NCI-H2171 treated with DMSO at 0.1 percent for 48 hours (cell line): ENCODE data around the gene DST.
A peak's percentile ranks its signal among the peaks of the same experiment; 100 is the strongest.

ENCODE experiments used
- DNase-seq: peaks from one replicate; lab custom pipeline; 2025; lab: John Stamatoyannopoulos, UW

The DST gene

GRCh38 chr6:56536536-56536935 is 106.2 kb downstream of the DST start:
- DNase-seq = no peak

- no peak for DNase-seq
These were observed 107.1 kb downstream of the DST start for GRCh38 chr6:56535626-56536025.

GRCh38 chr6:56534680-56535419 is 107.8 kb downstream of the DST start:
- DNase-seq = no peak

- DNase-seq = no peak
These were observed 109.7 kb downstream of the DST start for GRCh38 chr6:56532766-56533551.

- no peak for DNase-seq
These were observed 110.7 kb downstream of the DST start for GRCh38 chr6:56531839-56532595.

- DNase-seq = no peak
These were observed 113.0 kb downstream of the DST start for GRCh38 chr6:56529594-56530191.

- no peak for DNase-seq
These were observed 114.3 kb downstream of the DST start for GRCh38 chr6:56528412-56528841.

GRCh38 chr6:56527934-56528333 is 114.8 kb downstream of the DST start:
- DNase-seq = no peak

- DNase-seq = no peak
These were observed 115.7 kb downstream of the DST start for GRCh38 chr6:56526860-56527544.

- DNase-seq = no peak
These were observed 116.5 kb downstream of the DST start for GRCh38 chr6:56525974-56526789.

- DNase-seq = no peak
These were observed 117.6 kb downstream of the DST start for GRCh38 chr6:56524891-56525703.

- DNase-seq = no peak
These were observed 120.0 kb downstream of the DST start for GRCh38 chr6:56522495-56523270.

GRCh38 chr6:56521976-56522375 is 120.7 kb downstream of the DST start:
- DNase-seq = no peak

GRCh38 chr6:56521454-56521853 is 121.2 kb downstream of the DST start:
- DNase-seq = no peak

- DNase-seq = no peak
These were observed 122.5 kb downstream of the DST start for GRCh38 chr6:56520218-56520617.

- no peak for DNase-seq
These were observed 123.5 kb downstream of the DST start for GRCh38 chr6:56518995-56519767.

GRCh38 chr6:56517155-56517745 is 125.4 kb downstream of the DST start:
- DNase-seq = peak; percentile 55

GRCh38 chr6:56516003-56516402 is 126.7 kb downstream of the DST start:
- no peak for DNase-seq
